NCI-H2227 treated with DMSO at 0.1 percent for 48 hours (cell line): ENCODE measurements around the gene TBC1D1.

Experiments
- DNase-seq: peaks from one replicate; lab custom pipeline; 2025; lab: John Stamatoyannopoulos, UW

TBC1D1 gene

GRCh38 chr4:38152721-38153386 is 262.0 kb downstream of the TBC1D1 start:
- DNase-seq, result no peak

DNA sequence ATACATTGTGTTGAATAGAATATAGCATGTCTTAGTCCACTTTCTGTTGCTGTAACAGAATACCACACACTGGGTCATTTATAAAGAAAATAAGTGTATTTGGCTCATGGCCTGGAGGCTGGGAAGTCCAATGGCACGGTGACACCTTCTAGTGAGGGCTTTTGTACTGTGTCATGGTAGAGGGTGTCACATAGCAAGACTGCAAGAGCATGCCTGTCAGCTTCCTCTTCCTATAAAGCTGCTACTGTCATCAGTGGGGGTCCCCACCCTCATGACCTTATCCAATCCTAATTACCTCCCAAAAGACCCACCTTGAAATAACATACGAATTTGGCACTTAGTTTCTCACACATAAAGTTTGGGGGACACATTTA is 262.5 kb downstream of the TBC1D1 start:
- DNase-seq, result no peak

DNA sequence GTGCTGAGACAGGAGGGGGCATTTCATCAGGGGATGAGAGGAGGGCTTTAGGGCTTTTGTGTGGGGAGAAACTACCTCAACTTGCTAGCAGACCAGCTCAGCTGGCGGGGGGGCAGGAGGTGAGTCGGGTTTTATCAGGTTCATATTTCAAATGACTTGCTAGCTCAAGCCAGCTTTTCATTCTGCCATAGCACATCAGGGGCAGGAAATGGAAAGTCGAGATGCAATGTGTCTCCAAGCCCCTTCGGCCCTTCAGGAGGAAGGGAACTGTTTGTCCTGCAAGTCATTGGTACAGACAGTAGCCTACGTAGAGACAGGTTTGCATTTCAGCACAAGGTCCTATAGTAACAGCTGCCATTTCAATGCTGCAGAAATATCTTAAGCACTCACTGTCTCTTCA is 263.4 kb downstream of the TBC1D1 start:
- no peak for DNase-seq

DNA sequence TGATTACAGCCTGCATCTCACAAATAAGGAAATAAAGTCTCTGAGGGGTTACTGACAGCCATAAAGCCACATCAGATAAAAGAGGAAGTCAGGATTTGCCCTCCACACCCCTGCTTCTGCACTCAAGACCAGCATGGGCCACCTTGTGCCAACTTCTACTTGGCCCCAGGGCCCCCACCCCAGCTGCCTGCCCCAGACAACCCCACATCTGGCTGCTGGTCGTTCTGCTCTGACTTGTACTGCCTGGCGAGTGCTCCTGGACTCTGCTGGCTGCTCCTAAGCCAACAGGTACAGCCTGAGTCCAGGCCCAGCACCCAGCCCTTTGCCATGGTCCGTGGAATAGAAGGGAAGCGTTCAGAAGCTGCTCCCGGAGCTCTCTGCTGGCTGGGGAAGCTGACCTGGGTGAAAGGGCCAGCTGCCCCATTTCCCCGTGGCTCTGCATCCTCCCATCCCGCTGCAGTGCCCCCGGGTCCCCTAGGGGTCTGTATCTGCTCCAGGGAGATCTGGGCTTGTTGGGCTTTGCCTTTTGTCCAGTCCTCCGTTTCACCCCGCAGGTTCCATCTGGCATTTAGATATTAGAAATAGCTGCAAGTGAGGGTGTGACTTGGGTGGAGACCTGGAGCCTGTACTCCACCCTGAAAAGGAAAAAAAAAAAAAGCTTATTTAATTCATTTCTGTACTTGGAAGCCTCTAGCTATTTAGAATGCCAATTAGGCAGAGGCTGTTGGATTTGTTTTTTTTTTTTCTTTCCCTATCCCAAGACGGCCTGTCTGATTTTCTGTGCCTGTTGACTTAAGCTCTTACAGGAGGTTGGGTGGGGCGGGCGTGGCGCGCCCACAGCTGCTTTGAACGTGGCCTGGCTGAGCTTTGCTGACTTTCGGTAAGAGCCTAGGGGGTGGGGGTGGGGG is 264.1 kb downstream of the TBC1D1 start:
- no peak for DNase-seq

DNA sequence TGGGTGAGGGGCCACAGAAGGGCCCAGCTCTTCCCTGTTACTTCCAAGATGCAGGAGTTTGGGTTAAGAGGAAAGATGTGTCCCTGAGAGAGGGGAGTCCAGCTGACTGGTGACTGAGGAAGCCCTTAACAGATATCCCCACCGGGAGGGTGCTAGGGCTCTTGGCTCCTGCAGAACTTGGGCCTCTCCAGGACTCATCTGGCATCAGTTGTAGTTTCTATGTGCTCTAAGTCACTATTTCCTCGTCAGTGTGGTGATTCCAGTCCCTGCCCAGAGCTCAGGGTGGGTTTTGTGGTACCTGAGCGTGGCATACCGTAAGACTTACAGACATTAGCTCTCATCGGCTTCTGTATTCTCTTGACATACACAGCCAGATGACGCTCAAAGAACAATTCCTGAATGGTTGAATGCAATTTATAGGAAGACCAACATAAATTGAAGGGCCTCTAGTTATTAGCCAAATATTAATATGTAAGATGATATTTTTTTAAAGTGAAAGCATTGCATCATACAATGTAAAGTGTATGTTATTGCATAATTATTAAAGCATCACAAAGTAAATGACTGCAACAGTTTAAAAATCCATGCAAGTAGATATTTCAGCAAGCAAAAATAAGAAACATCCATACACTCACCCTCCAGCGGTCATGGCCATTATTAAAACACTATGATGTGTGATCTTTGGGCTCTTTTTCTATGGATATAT is 264.9 kb downstream of the TBC1D1 start:
- no peak for DNase-seq

GRCh38 chr4:38157592-38157991 is 266.7 kb downstream of the TBC1D1 start:
- no peak for DNase-seq

DNA sequence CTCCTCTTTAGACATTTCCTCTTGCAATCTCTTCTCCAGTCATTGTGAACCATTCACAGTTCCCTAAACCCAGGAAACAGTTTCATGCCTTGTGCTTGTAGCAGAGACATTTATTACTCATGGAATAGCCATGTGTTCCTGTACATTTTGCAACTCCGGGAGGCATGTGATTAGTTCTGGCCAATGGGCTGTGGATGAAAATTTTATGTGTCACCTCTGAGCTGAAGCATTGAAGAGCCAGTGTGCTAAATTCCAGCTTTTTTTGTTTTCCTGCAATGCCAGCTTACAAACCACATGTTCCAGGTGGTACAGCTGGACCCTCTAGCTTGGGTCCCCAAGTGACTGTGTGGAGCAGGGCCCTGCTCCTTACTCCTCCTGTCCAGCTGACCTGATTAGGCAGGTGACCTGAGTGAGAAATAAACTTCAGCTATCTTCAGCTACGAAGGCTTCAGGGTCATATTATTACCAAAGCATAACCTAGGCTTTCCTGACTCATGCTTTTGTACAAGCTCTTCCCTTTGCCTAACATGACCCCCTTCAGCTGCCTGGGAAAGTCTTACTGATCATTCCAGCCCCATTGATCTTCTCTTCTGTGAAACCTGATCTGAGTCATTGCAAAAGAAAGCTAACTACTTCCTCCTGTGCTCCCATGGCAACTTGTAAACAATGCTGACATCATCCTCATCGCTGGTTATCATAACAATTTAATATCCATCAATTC is 269.8 kb downstream of the TBC1D1 start:
- DNase-seq, result no peak

DNA sequence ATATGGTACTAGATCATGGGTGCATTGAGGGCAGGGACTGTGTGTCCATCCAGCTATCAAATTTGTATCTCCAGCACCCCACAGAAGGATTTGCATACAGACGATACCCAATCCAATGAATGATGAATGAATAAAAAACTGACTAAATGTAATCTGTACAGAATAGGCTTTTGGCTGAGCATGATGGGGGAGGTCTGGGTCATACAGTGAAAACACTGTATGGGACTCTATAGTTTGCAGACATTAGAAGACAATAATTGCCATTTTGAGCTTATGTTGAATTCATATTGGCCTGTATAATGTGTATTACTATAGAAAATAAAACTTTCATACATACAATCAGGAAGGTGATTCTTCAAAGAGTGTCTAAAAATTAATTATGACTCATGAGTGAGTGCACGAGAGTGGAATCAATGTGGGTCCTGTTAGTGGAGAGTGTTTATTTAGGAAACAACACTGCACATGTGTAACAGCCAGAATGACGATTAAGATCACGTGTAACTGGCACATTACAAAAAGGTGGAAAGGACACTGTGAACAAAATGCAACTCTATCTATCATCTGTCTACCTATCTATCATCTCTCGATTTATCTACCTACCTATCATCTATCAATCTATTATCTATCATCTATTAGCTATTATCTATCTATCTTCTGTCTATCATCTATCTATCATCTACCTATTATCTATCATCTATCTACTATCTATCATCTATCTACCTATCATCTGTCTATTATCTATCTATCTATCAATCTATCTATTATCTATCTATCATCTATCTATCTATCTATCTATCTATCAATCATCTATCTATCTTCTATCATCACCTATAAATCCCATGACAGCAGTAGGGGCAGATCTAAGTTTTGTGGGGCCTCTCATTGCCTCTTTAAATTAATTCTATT is 270.6 kb downstream of the TBC1D1 start:
- no peak for DNase-seq

DNA sequence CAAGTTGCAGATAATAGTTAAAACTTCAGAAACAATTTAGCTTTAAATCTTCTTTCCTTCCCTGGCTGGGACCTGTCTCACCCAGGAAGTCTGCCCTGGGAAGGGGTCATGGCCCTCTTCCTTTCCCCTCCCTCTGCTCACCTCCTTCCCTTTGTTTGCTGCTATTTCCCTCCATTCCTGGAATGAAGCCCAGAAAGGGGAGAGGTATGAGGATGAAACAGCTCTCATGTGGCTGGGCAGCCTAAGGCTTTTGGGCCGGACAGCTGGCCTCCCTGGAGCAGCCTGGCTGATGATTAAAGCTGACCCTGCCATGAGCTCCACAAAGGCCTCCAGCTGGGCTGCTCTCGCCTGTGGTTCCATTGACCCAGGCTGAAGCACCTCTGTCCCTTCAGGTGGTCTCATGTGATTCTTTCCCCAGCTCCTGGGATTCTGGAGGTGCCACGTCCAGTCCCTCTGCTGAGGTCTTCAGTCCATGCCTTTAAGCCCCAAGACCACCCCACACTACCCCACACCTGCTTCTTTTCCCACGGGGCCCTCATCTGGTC is 271.4 kb downstream of the TBC1D1 start:
- no peak for DNase-seq

GRCh38 chr4:38163216-38164006 is 272.5 kb downstream of the TBC1D1 start:
- DNase-seq, result no peak

- DNase-seq, result no peak
These were observed 273.5 kb downstream of the TBC1D1 start for GRCh38 chr4:38164346-38164745.

DNA sequence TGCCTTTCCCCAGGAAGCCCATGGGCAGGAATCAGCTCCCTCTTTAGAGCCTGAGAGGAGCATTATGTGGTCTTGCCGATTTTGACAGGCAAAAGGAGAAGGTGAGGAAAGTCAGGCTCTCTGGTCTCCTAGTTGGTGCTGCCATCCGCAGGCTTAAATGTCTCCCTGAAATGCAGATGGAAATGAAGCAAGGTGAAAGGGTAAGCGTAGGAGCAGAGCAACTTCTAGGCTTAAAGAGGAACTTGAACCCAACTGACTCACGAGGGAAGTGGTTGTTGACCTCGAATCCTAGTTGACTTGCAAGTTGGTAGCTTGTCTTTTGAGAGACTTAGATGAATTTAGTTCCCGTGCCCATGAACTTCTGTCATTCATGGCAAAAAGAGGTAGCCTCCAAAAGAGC is 275.2 kb downstream of the TBC1D1 start:
- DNase-seq, result no peak

DNA sequence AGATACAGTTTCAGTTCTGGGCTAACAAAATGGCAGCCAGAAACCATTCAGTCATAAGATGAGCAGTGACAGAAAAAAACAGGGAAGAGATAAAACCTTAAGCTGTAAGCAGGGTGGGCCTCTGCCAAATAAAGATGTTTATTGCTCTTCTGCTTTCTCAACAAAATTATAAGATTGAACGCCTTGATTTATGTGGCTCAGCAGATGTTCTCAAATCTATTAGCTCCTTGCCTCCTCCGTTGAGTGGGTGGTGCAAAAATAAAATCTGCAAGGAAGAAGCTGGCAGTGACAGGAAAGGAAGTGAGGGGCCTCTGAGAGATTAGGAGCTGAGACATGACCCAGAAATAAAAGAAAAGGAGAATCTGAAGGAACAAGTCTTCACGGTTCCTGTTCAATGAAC is 275.9 kb downstream of the TBC1D1 start:
- no peak for DNase-seq

DNA sequence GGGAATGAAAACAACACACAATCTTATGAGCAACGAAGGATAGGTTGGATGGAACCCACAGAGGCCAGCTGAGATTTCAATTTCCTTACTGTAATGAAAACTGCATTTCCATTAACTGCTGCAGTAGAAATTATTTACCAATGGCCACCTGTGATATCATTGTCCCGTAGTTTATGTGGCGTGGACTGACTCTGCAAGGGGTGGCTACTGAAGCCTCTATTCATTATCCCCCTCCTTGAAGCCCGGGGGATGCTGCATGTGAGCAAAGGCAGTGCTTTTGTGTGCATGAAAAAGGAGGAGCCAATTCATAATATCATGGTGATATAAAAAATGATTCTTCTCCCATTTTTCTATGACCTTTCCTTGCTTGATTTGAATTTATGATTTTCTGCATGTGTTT is 277.1 kb downstream of the TBC1D1 start:
- DNase-seq, result no peak

GRCh38 chr4:38169524-38169923 is 278.6 kb downstream of the TBC1D1 start:
- no peak for DNase-seq

DNA sequence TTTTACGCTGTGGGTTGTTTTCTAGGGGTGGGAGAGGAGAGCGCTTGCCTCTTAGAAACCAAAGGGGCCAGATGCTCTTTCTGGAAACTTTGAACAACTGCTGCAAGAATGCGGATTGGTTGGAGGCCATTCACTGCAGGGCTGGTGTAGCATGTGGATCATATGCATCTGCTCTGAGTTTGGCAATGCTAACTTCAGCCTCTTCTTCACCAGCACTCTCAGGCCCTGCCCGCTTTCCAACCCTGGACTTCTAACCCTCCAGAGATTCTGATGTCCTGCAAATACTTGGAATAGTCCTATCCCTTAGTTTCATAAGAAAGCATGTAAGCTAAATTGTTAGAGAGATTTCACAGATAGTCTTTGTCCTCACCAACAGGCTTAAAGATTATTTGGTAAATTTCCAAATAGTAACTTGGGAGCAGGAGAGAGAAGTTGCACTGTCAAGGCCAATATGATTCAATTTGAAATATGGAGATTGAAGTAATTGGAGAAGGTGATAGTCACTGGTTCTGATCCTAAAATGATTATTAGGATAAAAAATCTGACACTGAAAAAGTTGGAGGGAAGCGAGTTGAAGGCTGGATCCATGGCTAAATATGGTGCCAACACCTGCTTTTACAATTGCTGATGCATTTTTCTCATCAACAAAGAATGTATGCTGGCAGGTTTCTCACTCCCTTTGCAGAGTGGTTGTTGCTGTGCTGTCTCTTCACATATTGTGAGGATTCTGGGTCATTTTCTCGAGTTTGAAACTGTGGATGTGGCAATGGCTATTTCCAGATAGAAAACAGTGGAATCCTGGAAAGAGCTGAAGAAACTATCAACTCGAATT is 279.7 kb downstream of the TBC1D1 start:
- DNase-seq, result no peak

- no peak for DNase-seq
These were observed 281.2 kb downstream of the TBC1D1 start for GRCh38 chr4:38172078-38172477.

DNA sequence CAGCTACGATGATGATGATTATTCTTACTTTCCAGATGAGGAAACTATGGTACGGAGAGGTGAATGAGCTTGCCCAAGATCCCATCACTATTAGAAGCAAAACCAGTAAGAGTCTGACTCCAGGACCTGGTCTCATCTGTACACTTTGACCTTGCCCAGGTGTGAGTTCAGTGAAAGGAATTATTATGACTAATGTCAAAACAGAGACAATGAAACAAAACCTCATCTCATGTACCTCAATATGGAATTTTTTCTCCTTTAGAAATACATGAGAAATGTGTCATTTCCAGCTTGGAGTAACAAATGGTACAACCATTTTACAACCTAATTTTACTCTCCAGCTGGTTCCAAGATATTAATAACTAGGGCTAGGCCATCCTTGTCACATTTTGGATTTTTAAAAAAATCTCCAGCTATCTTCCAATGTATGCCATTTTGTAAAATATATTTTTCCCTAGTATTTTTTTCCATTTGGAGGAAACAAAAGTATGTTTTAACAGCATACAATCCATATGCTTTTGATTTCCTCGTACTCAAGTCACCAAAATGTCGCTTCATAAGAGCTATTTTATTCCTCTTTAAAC is 283.1 kb downstream of the TBC1D1 start:
- DNase-seq, result no peak

DNA sequence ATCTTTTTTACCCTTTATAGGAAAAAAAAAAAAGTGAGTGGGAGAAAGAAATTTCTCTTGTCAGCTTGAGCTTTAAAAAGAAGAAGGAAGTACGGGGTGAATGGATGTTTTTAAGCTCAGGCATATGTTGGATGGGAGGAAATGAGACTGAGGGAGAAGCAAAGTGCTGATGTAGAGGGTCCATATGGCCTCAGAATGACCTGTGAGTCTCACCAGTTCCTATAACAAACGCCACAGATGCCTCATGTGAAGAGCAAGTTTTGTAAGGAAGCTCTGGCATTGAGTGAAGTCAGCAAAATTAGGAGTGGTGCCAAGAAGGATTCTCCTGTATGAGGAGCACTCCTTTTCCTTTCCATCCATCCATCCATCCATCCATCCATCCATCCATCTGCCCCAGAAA is 283.9 kb downstream of the TBC1D1 start:
- no peak for DNase-seq
